Endothelial cell of umbilical vein (primary cell): ENCODE measurements around the gene PYHIN1.

ENCODE experiments used
- EZH2 ChIP-seq: IDR thresholded peaks from 2 replicates; pipeline ENCODE4 v1.6.1; 2012; ENCODE audit warnings: borderline replicate concordance, low read depth, mild to moderate bottlenecking, moderate library complexity, low read length, inconsistent platforms; ENCODE audit not compliant: severe bottlenecking
- FOS ChIP-seq: IDR thresholded peaks from 2 replicates; pipeline ENCODE4 v1.6.1; 2011; ENCODE audit warnings: mild to moderate bottlenecking, low read length, moderate library complexity, borderline replicate concordance; ENCODE audit not compliant: insufficient read depth
- GATA2 ChIP-seq: IDR thresholded peaks from 2 replicates; pipeline ENCODE4 v1.7.0; 2011; ENCODE audit warnings: low read depth, mild to moderate bottlenecking, moderate library complexity, mixed read lengths, low read length; ENCODE audit not compliant: insufficient read length, insufficient read depth
- JUN ChIP-seq: IDR thresholded peaks from 2 replicates; pipeline ENCODE4 v1.6.1; 2011; ENCODE audit warnings: borderline replicate concordance, low read depth; ENCODE audit not compliant: insufficient read length, insufficient read depth
- MYC ChIP-seq: IDR thresholded peaks from one replicate; pipeline ENCODE4 v1.6.1; 2011; ENCODE audit warnings: mild to moderate bottlenecking, low read depth, low read length
- POLR2A ChIP-seq: IDR thresholded peaks from 2 replicates; pipeline ENCODE4 v1.6.1; 2012; ENCODE audit warnings: low read depth, mild to moderate bottlenecking, control low read depth, low read length
- POLR2AphosphoS5 ChIP-seq: IDR thresholded peaks from 2 replicates; pipeline ENCODE4 v1.6.1; 2012; ENCODE audit warnings: low read depth, mild to moderate bottlenecking, control low read depth, low read length, moderate library complexity; ENCODE audit not compliant: insufficient read depth
- TF ChIP-seq, protein P1 (sequence below), 2 donors: IDR thresholded peaks; 1 replicate in 1 of 2; 2 replicates in 1 of 2; pipeline ENCODE4 v1.5.1; 2011; ENCODE audit warnings: low read length in 2 of 2, mild to moderate bottlenecking in 2 of 2, moderate library complexity in 2 of 2, control low read depth in 1 of 2, inconsistent platforms in 1 of 2, low read depth in 1 of 2; ENCODE audit not compliant: insufficient read depth in 1 of 2; ENCODE audit errors: extremely low read depth in 1 of 2

GRCh38 chr1:159000070-159000409 lies 68.7 kb downstream of the PYHIN1 start:
- TF ChIP-seq POLR2A = no peak
- TF ChIP-seq, protein P1, sequence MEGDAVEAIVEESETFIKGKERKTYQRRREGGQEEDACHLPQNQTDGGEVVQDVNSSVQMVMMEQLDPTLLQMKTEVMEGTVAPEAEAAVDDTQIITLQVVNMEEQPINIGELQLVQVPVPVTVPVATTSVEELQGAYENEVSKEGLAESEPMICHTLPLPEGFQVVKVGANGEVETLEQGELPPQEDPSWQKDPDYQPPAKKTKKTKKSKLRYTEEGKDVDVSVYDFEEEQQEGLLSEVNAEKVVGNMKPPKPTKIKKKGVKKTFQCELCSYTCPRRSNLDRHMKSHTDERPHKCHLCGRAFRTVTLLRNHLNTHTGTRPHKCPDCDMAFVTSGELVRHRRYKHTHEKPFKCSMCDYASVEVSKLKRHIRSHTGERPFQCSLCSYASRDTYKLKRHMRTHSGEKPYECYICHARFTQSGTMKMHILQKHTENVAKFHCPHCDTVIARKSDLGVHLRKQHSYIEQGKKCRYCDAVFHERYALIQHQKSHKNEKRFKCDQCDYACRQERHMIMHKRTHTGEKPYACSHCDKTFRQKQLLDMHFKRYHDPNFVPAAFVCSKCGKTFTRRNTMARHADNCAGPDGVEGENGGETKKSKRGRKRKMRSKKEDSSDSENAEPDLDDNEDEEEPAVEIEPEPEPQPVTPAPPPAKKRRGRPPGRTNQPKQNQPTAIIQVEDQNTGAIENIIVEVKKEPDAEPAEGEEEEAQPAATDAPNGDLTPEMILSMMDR (IDR thresholded peaks at IDR 0.05; ENCODE audit: extremely low read depth in 1 of 2, insufficient read depth in 1 of 2, low read depth in 1 of 2, low read length in 2 of 2) = no peak
- no peak for TF ChIP-seq POLR2AphosphoS5
- no peak for TF ChIP-seq EZH2
- no peak for TF ChIP-seq JUN
- TF ChIP-seq FOS = no peak
- no peak for TF ChIP-seq GATA2
- no peak for TF ChIP-seq MYC
